Jurkat, Clone E6-1 (cell line): ENCODE results near the gene CCDC32.

ENCODE experiments used
- DNase-seq: peaks from one replicate; pipeline ENCODE4 v3.0.0-alpha.2; 2011; ENCODE audit warnings: low read depth, low spot score
- H3K4me3 ChIP-seq: 2 replicates; pipeline ENCODE4 v1.5.1; 2011; ENCODE audit warnings: mild to moderate bottlenecking, low read length, control low read depth, moderate library complexity

The CCDC32 gene

GRCh38 chr15:40569129-40569953, 4.5 kb upstream of the CCDC32 start, which contains the start of gene RPUSD2:
Gene RPUSD2 (plus strand): TSS chr15:40569299. CDS start chr15:40569338, 39 bp downstream.
- peak; percentile 85 for DNase-seq
- H3K4me3 ChIP-seq = peak within 1 kb of the TSS; percentile 92

DNA sequence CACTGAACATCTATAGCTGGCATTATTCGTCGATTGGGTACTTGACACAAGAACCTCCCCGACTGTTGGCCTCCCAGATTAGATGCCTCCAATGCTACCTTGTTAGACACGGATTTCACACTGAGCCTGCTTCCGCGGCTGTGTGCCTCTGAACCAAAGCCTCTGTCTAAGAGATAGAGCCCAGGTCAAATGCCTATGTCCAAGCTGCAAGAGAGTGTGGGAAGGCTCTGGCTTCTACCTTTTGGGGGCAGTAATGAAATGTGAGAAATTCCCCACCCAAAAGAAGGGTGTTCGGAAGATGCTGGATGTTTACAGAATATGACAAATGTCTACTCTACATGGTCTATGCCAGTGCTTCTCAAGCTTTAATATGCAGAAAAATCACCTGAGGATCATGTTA, 2.3 kb upstream of the CCDC32 start:
- no peak overlapping the region for H3K4me3 ChIP-seq
- DNase-seq = no peak

DNA sequence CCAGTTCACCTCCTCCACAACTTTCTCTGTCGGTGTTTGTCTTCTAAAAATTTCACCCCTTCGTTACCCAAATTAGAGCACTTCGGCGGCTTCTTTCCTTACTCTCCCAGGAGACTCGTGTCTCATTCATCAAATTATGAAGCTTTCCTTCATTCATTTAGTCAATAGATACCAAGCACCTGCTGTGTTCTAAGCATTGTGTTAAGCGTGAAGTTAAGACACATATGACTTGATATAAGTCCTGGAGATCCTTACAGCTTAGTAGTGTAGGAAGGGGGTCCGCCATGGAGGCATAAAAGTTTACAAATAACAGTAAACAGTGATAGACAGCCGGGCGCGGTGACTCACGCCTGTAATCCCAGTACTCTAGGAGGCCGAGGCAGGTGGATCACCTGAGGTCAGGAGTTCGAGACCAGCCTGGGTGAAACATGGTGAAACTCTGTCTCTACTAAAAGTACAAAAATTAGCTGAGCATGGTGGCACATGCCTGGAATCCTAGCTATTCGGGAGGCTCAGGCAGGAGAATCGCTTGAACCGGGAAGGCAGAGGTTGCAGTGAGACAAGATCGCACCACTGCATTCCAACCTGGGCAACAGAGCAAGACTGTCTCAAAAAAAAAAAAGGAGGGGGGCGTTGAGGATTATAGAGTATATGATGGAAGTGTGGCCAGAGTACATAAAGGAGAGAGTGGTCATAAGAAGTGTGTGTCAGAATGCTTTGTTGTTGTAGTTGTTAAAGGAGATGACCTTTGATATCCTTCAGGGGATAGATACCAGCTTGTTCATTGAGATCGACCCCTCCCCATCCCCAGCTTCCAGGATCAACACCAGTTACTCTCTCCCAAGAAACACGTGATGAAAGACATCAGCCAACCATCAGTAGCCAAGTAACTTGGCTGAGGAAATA, 744 bp upstream of the CCDC32 start:
- no peak for DNase-seq

DNA sequence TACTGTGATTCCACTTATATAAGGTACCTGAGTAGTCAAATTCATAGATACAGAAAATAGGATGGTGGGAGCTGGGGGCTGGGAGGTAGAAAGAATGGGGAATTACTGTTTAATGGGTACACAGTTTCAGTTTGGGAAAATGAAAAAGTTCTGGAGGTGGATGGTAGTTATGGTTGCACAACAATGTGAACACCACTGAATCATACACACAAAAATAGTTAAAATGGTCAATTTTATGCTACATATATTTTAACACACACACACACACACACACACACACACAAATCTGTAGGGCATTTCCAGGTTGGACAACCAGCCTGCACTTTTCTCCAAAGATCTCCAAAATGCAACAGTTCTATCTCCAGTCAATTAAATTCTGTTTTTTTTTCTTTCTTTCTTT, 1.4 kb downstream of the CCDC32 start:
- H3K4me3 ChIP-seq = no peak overlapping the region
- DNase-seq = no peak

More for the DNA sequence above, 744 bp upstream of the CCDC32 start:
- H3K4me3 ChIP-seq = peak overlapping the region; percentile 95

- no peak for DNase-seq
- H3K4me3 ChIP-seq = no peak overlapping the region
Measured at GRCh38 chr15:40562691-40563090, 2.2 kb downstream of the CCDC32 start.

GRCh38 chr15:40558952-40559742, 5.7 kb downstream of the CCDC32 start:
- H3K4me3 ChIP-seq = no peak overlapping the region
- no peak for DNase-seq

DNA sequence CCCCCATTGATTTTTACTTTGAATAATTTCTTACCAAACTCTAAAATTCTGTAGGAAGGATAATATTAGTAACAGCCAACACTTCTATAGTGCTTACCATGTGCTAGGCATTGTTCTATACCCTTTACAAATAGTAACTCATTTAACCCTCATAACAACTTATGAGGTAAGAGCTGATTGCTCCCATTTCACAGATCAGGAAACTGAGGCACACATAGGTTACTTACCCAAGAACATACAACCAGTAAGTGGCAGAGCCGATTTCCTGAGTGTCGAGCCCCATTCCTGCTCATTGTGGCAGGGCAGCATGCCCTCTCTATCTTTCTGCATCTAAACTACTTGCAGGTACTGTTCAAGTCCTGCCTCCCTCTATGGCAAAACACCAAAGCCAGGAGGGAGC, 9.0 kb downstream of the CCDC32 start:
- no peak for DNase-seq
- no peak overlapping the region for H3K4me3 ChIP-seq

- no peak overlapping the region for H3K4me3 ChIP-seq
- no peak for DNase-seq
Measured at GRCh38 chr15:40554161-40554525, 10.7 kb downstream of the CCDC32 start.

GRCh38 chr15:40550341-40551037, 14.4 kb downstream of the CCDC32 start:
- no peak for DNase-seq
- no peak overlapping the region for H3K4me3 ChIP-seq

GRCh38 chr15:40549894-40550293, 14.9 kb downstream of the CCDC32 start:
- DNase-seq = no peak
- H3K4me3 ChIP-seq = no peak overlapping the region

GRCh38 chr15:40548610-40549009, 16.2 kb downstream of the CCDC32 start:
- no peak for DNase-seq
- no peak overlapping the region for H3K4me3 ChIP-seq

GRCh38 chr15:40545457-40545856, 19.4 kb downstream of the CCDC32 start:
- no peak for DNase-seq
- no peak overlapping the region for H3K4me3 ChIP-seq

GRCh38 chr15:40543631-40544294, 21.1 kb downstream of the CCDC32 start:
- H3K4me3 ChIP-seq = no peak overlapping the region
- DNase-seq = peak; percentile 27

GRCh38 chr15:40543082-40543481, 21.8 kb downstream of the CCDC32 start:
- no peak overlapping the region for H3K4me3 ChIP-seq
- no peak for DNase-seq

DNA sequence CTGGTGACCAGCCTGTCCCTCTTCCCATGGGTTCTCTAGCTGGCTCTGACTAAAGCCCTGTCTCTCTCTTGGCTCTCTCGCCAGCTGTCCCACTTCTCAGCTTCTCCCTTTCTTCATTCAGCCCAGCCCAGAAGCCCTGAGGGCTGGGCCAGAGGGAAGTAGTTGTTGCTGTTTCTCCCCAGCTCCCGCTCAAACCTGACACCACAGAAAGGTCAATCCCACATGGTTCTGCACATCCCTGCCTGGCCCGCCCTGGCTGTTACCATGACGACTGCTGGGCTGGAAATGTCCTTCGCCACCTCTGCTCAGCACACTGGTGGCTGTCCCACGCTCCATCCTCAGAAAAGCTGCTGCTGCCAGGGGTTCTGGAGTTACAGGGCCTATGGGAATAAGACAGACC, 25.9 kb downstream of the CCDC32 start:
- DNase-seq = no peak
- no peak overlapping the region for H3K4me3 ChIP-seq

DNA sequence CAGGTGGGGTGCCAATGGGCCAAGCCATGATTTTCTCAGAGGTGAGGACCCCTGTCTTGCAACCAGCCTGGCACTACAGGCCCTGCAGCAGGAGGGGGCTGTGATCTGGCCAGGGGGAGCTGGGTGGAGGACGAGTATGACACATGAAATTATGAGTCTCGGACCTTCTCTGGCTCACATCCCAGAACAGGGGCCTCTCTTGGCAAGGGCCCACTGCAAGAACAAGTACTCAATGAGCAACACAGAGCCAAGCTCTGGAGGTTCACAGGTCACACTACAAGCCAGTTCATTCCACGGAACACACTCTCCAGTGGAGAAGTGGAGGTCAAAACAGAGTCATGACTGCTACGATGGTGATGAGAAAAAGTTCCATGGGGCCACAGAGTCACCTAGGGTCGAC, 28.3 kb downstream of the CCDC32 start:
- no peak for DNase-seq

DNA sequence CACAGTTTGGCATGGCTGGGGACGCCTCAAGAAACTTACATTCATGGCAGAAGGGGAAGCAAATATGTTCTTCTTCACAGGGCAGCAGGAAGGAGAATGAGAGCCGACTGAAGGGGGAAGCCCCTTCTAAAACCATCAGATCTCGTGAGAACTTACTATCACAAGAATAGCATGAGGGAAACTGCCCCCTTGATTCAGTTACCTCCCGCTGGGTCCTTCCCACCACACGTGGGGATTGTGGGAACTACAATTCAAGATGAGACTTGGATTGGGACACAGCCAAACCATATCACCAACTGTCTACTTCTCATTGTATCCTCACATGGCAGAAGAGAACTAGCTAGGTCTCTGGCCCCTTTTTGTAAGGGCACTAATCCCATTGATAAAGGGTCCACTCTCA, 30.5 kb downstream of the CCDC32 start:
- H3K4me3 ChIP-seq = no peak overlapping the region
- no peak for DNase-seq

More for the DNA sequence above, 28.3 kb downstream of the CCDC32 start:
- no peak overlapping the region for H3K4me3 ChIP-seq

GRCh38 chr15:40533763-40534364, 31.0 kb downstream of the CCDC32 start:
- no peak overlapping the region for H3K4me3 ChIP-seq
- no peak for DNase-seq
